GM21526 (cell line): ENCODE measurements around the gene TMED10.
A peak's percentile ranks its signal among the peaks of the same experiment; 100 is the strongest.

Experiments used
- ATAC-seq: cut with Tn5 transposase; IDR thresholded peaks from one replicate; pipeline ENCODE4 v1.9.1; 2021; ENCODE audit warnings: moderate library complexity; ENCODE audit not compliant: unreplicated experiment, low FRiP score

TMED10 gene

DNA sequence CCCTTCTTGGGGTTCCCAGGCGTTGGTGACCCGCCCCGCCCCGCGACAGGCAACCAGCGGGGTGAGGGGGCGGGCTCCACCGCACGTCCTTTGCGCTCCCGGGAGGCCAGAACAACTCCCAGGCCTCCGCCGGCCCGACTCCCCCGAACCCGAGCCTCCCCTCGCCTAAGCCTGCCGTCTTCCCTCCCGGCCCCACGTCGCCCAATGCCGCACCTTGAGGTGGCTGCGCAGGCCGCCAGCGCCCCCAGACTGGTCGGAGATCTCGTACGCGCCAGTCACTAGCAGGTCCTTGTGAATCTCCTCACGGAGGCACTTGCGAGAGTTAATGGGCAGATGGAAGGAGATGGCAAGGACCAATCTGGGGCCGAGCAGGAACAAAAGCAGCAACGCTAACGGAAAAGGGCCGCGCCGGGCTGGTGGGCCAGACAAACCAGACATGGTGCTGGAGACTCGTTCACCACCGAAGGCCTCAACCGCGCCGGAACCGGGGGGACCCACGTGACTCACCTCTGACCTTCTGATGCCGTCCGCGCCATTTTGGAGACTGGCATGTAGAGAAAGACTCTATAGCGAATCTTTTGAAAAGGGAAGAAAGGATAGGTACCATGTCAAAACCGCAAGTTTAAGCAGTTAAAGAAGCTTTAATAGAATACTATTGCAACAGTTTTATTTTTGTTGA lies at the start of gene TMED10:
TSS of gene TMED10 (minus strand) at position 471 of the 679 bp plus-strand sequence. CDS start at position 438, 33 bp downstream.
- ATAC-seq, result peak; percentile 70

- ATAC-seq, result no peak
These were observed 48.1 kb upstream of the TMED10 start for GRCh38 chr14:75224561-75224960.

GRCh38 chr14:75223664-75224154 lies 47.3 kb upstream of the TMED10 start:
- no peak for ATAC-seq

- no peak for ATAC-seq
These were observed 45.8 kb upstream of the TMED10 start for GRCh38 chr14:75222208-75222701.

GRCh38 chr14:75221797-75222196 lies 45.4 kb upstream of the TMED10 start:
- no peak for ATAC-seq

DNA sequence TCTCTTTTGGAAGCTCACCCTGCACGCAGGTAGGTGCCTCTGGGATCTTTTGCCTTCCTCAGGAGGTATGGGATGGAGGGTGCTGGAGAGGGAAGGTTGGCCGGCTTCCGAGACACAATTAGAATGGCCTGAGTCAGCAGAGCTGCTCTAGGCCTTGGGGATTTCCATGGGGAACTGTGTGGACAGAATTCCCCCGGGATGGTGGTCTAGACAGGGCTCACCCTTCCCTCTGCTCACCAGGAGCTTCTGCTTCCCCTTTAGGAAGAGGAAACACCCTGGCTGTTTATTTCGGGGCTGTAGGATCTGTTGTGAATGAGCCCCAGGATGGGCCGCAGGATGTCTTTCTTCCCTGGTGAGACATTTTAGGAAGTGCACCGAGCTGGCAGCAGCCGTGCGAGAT lies 43.7 kb upstream of the TMED10 start:
- no peak for ATAC-seq

DNA sequence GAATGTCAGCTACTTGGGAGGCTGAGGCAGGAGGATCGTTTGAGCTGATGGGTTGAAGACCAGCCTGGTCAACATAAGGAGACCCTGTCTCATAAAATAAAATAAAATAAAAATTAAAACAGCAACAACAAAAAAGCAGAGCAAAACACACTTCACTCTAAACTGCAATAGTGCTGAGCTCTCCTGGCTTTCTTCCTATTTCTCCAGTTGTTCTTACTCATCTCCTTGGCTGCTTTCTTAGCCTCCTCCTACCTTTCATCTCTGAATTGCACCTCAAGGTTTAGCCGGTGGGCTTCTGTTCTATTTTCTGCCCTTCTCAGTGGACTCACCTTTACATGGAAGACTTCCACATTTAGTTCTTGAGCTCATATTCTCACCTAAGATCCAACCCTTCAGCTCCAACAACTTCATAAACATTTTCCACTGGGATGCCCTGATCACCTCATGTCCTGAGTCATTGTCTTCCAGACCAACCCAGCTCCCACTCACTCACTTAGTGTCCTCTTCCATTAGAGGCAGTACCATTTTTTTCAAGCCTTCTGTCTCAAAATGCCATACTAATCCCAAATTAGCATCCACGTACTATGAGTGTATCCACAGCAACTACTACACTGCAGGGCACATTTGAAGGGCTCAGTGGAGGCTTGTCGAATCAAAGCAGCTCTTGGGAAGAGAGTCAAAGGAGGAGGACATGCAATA lies 41.2 kb upstream of the TMED10 start:
- no peak for ATAC-seq

GRCh38 chr14:75216427-75217006 lies 40.1 kb upstream of the TMED10 start:
- no peak for ATAC-seq

DNA sequence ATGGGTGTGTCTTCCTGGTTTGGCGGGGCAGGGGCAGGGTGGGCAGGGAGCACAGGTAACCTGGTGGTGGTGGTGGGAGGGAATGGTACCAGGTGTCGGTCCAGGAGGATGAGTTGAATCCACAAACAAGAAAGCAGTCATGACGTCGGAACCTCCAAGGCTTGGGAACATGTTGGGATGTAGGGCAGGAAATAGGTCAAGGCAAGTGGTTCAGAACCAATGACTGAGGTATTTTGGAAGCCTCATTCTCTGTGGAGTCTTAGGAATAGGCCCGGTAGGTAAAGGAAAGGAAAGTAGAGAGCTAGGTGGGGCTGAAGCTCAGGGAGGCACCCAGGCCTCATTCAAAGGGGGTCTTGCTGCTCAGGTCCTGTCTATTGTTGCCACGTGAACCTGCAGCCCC lies 39.1 kb upstream of the TMED10 start:
- ATAC-seq, result no peak

GRCh38 chr14:75214558-75214957 lies 38.1 kb upstream of the TMED10 start:
- ATAC-seq, result no peak

- no peak for ATAC-seq
These were observed 36.8 kb upstream of the TMED10 start for GRCh38 chr14:75213172-75213571.

- ATAC-seq, result no peak
These were observed 32.4 kb upstream of the TMED10 start for GRCh38 chr14:75208843-75209242.

DNA sequence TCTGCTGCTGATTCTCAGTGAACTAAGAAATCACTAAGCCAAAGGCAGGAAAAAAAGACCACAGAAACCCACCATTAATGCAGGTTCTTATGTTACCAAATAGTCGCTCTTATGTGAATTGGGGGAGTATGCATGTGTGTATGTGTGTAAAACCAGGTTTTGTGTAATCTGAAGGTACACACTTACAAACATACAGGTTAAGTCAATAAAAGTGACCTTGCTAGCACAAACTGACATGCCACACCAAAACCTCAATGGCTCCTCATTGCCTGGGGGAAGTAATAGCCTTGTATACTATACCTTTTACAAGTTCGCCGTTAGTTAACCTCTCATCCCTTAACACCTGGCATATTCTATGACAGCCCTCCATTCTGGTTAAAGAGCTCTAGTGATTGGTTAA lies 29.8 kb upstream of the TMED10 start:
- no peak for ATAC-seq

DNA sequence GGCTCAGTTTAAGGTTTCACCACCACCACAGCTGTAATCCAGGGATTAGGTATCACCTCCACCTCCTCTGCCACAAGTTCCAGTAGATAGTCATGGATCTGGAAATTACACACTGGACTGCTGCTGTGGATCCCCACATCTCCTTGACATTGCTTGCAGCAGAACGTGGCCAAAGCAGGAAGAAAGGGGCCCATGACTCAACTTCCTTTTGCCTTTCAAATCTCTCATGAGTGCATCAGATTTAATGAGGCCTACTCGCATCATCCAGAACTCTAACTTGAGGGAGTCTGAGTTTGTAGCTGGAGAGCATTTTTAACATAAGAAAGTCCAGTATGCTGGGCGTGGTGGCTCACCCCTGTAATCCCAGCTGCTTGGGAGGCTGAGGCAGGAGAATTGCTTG lies 29.2 kb upstream of the TMED10 start:
- ATAC-seq, result no peak

GRCh38 chr14:75204116-75204515 lies 27.7 kb upstream of the TMED10 start:
- no peak for ATAC-seq

DNA sequence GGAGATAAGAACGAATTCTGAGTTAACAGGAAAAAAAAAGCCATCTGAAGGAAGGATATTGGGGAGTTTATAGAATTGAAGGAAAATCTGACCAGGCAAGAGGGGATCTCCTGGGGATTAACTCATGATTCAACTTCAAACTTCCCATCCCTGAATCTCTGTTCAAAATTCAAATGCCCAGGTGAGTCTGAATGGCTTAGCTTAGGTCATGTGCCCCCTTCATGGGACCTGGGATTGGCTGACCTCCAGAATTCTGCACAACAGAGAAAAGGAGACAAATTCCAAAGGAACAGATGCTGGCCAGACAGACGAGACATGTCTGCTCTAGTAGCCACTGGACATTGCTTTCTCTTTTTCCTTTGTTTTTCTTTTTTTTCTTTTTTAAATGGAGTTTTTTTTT lies 26.2 kb upstream of the TMED10 start:
- ATAC-seq, result no peak

DNA sequence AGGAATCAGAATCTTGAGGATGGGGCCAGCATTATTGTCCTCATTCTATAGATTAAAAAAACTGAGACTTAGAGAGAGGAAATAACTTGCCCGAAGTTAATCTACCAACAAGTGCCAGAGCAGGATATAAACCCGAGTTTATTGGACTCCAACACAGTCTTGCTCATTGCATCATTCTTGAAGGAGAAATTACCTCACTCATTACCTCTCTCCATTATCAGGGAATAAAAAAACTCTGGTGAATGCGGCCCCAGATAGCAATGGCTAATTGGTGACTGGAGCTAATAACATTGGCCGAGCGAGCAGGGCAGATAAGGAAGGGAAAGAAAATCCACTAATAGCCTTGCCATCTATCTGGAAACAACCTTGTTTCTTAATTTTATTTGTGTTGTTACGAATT lies 24.7 kb upstream of the TMED10 start:
- no peak for ATAC-seq

- no peak for ATAC-seq
These were observed 24.0 kb upstream of the TMED10 start for GRCh38 chr14:75200451-75200850.

GRCh38 chr14:75198291-75198933 lies 22.0 kb upstream of the TMED10 start:
- ATAC-seq, result no peak

DNA sequence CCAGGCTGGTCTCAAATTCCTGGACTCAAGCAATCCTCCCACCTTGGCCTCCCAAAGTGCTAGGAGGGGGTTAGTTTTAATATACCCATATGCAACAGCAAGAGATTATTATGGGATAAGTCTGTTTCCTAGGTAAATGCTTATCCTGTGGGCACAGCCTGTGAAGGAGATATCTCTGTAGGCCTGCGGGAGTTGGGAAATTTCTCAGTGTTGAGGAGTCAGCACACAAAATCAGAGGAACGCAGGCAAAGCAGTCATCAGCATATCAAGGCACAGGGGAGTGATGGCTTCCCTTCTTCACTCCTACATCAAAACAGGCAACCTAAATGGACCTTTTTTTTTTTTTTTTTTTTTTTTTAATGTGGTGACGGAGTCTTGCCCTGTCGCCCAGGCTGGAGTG lies 20.9 kb upstream of the TMED10 start:
- no peak for ATAC-seq

GRCh38 chr14:75196468-75196867 lies 20.1 kb upstream of the TMED10 start:
- ATAC-seq, result no peak
